HuH-7.5 (cell line): ENCODE measurements around the gene RPS6KA4.

Experiments used
- DNase-seq: peaks from one replicate; pipeline ENCODE4 v3.0.0; 2011; ENCODE audit warnings: low spot score

The RPS6KA4 gene

GRCh38 chr11:64366751-64367150 is 7.8 kb downstream of the RPS6KA4 start:
- no peak for DNase-seq

DNA sequence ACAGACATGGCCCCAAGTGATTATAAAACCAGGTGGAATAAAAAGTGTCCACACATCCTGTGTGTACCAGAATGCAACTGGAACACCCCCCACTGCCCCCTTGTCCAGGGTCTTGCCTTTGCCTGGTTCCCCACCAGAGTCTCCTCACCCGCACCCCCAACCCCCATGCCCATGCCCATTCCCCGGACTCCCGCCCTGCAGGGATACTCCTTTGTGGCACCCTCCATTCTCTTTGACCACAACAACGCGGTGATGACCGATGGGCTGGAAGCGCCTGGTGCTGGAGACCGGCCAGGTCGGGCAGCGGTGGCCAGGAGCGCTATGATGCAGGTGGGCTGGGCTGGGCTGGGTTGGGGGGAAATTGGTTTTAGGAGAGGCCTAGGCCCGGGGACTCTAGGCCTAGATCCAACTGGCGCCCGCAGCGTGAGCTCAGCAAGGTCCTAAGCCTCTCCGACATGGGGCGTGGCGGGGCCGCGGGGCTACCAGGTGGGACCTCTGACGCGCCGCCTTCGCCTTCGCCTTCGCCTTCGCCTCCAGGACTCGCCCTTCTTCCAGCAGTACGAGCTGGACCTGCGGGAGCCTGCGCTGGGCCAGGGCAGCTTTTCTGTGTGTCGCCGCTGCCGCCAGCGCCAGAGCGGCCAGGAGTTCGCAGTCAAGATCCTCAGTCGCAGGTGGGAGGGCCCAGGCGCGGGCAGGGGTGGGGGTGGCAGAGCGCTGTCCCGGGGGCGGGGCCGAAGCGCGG is 9.1 kb downstream of the RPS6KA4 start:
- DNase-seq: no peak

GRCh38 chr11:64368673-64369074 is 9.7 kb downstream of the RPS6KA4 start:
- no peak for DNase-seq

GRCh38 chr11:64369440-64370421 is 10.8 kb downstream of the RPS6KA4 start:
- no peak for DNase-seq

DNA sequence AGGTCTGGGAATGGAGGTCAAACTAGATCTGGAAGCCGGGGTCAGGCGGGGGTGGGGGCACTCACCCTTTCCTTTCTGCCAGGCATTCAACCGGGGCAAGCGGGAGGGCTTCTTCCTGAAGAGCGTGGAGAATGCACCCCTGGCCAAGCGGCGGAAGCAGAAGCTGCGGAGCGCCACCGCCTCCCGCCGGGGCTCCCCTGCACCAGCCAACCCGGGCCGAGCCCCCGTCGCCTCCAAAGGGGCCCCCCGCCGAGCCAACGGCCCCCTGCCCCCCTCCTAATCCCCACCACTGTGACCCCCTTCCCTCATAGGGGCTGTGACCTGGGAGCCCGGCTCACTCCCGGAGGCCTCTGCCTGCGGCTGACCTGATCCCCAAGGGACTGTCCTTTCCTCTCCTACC is 12.2 kb downstream of the RPS6KA4 start:
- no peak for DNase-seq

- DNase-seq: no peak
Measured at GRCh38 chr11:64372021-64372420, 13.1 kb downstream of the RPS6KA4 start.

DNA sequence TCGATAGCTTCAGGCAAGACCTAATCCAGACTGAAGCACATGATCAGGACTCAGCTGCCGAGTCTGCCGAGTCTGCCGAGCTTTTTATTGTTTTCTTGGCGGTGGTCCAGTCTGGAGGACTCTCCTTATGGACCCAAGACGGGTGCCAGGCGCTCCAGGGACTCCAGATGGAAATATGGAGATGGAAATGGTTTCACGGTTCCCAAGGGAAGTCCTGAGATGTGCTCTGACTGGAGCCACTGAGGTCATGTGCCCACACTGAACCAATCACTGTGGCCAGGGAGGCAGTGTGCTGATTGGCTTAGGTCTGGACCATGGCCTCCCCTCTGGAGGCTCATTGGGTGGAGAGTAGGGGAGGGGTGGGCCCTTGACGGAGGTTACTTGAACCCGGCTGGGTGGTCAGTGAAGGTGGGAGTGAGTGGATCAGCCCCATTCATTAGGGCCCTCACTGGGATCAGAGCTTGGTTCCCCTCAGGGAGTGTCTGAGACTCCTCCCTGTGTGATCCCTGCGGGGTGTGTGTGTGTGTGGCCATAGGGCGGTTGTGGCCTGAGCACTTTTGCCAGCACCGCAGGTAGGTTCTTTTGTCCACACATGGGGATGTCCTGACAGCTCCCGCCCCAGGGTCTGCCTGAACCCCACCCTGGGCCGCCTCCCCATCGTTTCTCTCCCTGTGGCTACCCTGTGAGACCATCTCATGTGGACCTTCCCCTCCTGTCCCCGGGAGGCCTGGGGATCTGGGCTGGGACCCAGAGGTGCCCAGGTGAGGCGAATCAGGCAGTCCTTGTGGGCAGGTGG is 14.0 kb downstream of the RPS6KA4 start:
- peak; percentile 94 for DNase-seq

DNA sequence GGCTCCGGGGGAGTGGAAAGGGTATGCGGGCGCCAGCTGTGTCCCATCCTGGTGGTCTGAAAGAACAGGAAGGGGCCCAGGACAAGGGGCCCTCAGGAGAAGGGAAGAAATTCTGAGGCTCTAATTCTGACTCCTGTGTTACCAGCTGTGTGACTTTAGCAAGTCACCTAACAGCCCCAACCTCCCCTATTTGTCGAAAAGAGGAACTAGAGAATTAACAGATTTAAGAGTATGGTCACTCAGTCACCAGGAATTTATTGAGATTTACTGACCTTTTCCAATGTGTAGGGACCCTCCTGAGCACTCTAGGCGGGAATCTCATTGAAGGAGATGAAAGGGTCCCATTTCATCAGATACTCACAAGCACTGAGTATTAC is 14.6 kb downstream of the RPS6KA4 start:
- no peak for DNase-seq

GRCh38 chr11:64376071-64376470 is 17.1 kb downstream of the RPS6KA4 start:
- no peak for DNase-seq

DNA sequence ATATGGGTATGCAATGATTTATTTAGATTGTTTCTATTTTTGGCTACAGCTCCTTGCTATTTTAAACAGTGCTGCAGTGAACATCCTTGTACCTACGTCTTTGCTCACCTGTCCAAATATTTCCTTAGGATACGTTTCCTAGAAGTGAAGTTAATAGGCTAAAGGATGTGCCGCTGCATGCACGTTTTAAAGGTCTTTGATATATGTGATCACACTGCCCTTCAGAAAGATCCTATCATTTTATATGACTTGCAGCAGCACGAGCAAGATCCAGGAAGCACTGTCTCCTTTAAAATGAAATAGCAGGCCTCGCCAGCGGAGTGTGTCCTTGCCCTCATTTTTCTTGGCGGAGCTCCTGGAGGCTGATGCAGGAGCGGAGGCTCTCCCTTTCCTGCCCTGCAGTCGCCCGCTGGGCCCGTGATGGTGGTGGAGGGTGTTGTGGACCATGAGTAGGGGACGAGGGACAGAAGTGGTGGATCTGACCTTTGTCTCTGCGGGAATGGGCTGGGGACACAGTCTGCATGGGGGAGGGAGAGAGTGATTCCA is 19.4 kb downstream of the RPS6KA4 start:
- DNase-seq: no peak

DNA sequence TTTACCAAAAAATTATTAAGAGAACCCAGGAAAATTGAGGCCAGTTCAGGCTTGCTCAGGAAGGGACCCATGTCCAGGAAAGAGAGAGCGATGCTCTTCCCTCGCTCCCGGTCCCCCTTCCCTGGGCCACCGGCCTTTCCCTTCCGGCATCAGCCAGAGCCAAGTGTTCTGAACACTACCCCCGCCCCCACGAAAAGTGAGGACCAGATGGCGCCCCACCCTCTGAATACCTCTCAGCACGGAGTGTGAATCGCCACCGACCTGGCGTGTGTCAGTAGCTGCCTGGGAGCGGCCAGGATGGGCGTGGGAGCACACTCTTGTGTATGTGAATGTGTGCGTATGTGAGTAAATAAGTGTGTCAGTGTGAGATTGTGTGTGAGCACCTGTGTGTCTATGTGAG is 20.2 kb downstream of the RPS6KA4 start:
- no peak for DNase-seq

- DNase-seq: no peak
Measured at GRCh38 chr11:64379817-64380709, 21.1 kb downstream of the RPS6KA4 start.

- no peak for DNase-seq
Measured at GRCh38 chr11:64381350-64381749, 22.4 kb downstream of the RPS6KA4 start.

GRCh38 chr11:64382047-64382446 is 23.1 kb downstream of the RPS6KA4 start:
- DNase-seq: no peak

DNA sequence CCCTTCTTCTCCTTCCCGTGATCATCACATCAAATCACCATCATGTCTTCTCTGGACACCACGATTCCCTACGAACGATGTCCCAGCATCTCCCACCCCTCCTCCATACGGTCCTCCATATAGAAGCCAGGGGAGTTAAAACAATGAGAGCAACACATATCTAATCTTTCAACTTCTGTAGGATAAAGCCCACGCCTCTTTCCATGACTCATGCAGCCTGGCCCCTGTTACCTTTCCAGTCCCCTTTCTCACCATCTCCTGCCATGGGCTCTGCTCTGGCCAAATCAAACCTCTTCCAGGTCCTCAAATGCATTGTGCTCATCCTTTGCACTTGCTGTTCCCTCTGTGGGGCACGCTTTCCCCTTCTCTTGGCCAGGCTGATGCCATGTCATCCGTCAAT is 23.6 kb downstream of the RPS6KA4 start:
- no peak for DNase-seq

GRCh38 chr11:64383580-64383979 is 24.6 kb downstream of the RPS6KA4 start:
- no peak for DNase-seq

- no peak for DNase-seq
Measured at GRCh38 chr11:64384028-64384737, 25.2 kb downstream of the RPS6KA4 start.

DNA sequence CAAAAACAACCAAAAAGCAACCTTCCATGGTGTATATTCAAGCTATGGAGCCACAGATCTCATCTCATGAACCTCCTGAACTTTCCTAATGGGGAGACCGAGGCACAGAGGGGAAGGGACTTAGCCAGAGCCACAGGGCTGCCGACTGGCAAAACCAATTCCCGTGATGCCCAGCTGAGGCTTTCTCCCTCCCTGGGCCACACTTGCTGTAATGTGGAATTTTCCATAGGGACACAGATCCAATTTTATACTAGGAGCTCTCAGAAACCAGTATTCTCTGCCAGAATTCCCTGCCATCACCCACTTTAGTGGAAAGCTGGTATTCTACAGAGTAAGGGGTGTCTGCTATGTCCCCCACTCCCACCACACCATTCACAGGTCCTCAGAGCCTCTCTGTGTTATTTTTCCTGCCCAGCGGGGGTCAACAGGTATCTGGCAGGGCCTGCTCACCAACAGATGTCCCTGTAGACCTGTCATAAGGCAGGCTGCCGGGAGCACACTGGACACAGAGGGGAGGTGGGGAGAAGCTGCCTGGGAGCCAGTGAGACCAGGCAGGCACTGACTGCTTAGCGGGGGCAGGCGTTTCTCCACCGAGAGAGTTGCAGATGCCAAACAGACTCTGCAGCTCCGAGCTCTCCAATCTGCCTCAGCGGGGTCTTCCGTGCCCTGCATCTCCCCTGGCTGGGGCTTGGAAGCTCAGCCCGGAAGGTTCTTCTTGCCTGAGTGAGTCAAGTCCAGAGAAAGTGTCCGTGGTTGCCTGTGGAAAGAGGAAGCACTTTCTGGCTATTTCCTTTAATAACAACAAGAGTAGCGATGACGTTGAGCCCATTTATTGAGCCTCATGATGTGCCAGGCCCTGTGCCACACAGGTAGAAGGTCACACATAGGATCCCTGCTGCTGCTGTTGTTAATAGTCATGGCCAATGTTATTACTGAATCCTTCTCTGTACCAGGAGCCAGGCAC is 26.3 kb downstream of the RPS6KA4 start:
- no peak for DNase-seq
